ENCODE results near the gene VSIR.

Gene VSIR

GRCh38 chr10:71713135-71714030, 59.9 kb downstream of the VSIR start:
- no peak for DNase-seq (ENCODE audit: low read depth)

DNA sequence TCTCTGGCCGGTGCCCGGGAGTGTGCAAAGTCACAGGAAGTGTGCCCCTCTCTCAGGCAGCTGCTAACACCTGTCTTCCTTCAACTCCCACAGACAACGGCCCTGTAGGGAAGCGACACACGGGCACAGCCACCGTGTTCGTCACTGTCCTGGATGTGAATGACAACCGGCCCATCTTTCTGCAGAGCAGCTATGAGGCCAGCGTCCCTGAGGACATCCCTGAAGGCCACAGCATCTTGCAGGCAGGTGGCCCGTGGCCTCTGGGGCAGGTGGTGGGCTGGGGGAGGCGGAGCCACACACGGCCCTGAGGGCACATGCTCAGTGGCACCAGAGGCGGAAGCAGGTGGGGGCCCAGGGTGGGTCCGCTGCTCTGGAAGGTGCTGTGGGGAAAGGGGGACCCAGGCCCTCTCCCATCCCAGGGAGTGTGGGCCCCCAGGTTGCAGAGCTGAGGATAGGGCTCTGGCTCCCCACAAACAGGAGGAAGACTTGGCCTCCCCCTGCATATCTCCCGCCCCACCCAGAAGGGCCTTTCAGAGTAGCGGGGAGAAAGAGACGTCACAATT, 60.7 kb downstream of the VSIR start:
- no peak for DNase-seq (ENCODE audit: low read depth)

DNA sequence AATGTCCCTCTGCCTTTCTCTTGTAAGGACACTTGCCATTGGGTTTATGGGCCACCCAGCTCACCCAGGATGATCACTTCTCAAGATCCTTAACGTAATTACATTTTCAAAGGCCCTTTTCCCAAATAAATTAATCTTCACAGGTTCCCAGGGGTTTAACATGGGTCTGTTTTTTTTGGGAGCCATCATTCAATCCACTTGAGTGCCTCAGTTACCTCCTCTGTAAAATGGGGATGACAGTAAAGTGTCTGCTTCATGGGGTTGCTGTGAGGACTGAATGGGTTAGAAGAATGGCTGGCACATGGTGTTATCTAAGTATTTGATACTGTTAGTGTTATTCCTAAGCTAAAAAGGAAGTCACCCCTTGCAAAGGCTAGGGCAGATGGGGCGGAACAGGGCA, 61.1 kb downstream of the VSIR start:
- DNase-seq (ENCODE audit: low read depth), result no peak

DNA sequence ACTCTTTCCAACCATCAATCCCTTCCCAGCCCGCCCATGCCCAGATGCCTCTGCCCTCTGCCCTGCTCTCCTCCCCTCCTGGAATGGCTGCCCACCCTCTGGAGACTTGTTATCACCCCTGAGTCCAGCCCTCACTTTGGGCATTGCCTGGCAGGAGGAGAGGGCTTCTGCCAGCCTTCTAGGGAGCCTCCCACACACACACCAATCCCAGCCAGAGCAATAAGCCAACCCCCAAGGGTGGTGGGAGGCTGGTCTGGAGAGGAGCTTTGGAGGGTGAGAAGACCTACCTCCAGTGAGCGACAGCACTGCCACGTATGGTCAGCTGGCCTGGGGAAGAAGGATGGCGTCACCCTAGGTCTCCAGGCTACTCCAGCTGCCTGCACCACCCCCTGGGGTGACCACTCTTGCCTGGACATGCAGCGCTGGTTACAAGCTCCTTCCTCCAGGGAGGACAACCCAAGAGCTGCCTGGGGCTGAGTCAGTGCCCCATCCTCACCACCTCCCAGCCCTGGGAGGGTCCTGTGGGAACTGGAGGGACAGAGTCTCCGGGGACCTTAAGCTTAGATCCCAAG, 62.2 kb downstream of the VSIR start:
- no peak for DNase-seq (ENCODE audit: low read depth)

DNA sequence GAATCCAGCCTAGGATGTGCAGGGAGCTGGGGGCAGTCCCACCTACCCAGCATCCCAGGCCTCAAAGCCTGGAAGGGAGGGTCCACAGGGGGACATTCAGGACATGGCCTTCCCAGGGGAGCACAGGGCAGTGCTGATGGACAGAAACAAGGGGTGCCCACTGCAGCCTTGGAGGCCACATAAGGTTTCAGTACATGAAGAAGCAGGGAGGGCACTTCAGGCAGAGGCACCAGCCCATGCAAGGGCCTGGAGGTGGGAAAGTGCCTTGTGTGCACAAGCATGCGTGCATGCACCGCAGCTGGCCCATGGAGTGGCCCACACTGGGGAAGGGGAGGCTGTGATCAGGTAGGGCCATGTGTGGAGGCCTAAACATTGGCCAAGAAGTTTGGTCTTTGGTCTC, 62.8 kb downstream of the VSIR start:
- no peak for DNase-seq (ENCODE audit: low read depth)

DNA sequence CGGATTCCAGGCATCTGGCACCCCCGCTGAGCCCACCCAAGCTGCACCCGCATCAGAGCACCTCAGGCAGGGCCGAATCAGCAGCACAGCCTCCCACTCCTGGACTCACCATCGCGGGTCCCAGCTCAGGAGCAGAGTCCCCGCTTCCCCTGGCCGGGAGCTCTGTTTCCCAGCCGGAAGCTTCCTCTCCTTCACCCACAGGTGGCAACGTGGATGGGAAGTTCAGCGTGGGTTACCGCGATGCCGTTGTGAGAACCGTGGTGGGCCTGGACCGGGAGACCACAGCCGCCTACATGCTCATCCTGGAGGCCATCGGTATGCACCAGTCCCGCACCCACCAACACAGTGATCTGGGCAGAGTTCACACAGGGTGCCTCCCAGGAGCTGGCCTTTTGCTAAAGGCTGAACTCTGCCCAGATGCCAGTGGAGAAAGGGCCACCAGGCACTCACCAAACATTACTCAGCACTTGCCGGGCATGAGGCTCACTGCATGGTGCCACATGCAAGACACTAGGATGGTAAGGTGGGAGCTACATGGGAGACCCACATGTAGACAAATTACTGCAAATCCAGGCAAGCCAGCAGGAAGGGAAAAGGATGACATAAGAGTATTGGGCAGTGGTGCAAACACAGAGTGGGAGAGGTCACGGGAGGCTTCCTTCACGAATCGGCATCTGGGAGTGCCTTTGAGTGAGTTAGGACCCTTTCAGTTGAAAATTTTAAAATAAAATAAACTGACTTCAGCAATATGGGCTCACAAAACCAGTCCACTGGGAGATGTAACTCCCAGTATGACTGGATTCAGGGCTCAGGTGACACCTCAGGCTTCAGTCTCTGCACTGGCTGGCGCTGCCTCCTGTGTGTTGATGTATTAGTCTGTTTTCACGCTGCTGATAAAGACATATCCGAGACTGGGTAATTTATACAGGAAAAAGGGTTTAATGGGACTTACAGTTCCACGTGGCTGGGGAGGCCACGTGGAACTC, 64.1 kb downstream of the VSIR start:
- DNase-seq (ENCODE audit: low read depth), result no peak

GRCh38 chr10:71708301-71708703, 65.0 kb downstream of the VSIR start:
- DNase-seq (ENCODE audit: low read depth), result no peak

DNA sequence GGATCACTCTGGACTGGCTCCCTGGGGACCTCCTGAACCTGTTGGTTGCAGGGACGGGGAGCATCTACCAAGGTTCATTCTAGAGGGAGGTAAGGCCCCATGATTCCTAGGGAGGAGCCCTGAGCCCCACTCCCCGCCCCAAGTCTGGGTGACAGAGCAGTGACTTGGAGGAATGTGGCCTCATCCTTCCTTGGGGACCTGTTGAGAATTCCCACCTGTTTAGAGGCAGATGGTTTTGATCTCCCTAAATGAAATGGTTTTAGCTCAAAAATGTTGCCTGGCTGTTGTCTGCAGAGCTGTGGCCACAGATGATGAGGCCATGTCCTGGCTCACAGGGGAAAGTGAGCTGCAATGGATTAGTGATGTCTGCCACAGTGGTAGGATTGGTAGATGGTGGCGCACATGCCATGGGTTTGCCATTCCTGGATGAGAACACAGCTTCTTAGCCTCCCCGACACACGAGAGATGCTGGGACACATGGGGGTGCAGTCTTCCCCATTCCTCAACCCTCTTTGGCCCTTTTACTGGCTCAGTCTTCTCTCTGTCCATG, 66.0 kb downstream of the VSIR start:
- DNase-seq (ENCODE audit: low read depth), result no peak

GRCh38 chr10:71706216-71707121, 66.9 kb downstream of the VSIR start:
- no peak for DNase-seq (ENCODE audit: low read depth)

DNA sequence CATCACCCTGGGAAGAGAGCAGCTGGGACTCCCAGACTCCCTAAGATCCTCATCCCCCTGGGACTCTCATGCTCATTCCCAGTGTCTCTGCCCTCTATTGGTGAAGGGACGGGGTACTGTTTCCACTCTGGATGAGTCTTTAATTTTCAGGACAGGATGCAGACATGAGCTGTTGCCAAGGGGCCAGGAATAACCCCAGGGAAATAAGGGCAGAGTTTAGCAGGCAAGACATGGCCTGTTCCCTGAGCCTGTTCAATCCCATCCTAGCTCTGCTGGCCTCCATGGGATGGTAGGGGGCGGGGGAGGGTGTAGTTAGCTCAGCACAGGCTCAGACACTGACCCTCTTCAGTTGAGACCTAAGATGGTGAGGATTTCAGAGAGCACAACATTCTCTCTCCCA, 67.7 kb downstream of the VSIR start:
- DNase-seq (ENCODE audit: low read depth), result no peak

- no peak for DNase-seq (ENCODE audit: low read depth)
Measured at GRCh38 chr10:71704816-71705215, 68.5 kb downstream of the VSIR start.

- DNase-seq (ENCODE audit: low read depth), result no peak
Measured at GRCh38 chr10:71703577-71703976, 69.7 kb downstream of the VSIR start.

GRCh38 chr10:71701496-71702132, 71.7 kb downstream of the VSIR start:
- no peak for DNase-seq (ENCODE audit: low read depth)

GRCh38 chr10:71700731-71701368, 72.5 kb downstream of the VSIR start:
- no peak for DNase-seq (ENCODE audit: low read depth)

GRCh38 chr10:71698737-71699136, 74.6 kb downstream of the VSIR start:
- no peak for DNase-seq (ENCODE audit: low read depth)

- no peak for DNase-seq (ENCODE audit: low read depth)
Measured at GRCh38 chr10:71697938-71698709, 75.2 kb downstream of the VSIR start.
